ENCODE results near the gene MAGIX. TPM values are rescaled to one million over a fixed set of nuclear protein-coding genes. Genes with fewer than 3 reads are reported as not detected.
"Not testable (repeated sequence)": the region's sequence is repeated elsewhere in the genome, so short reads cannot be mapped to it uniquely, and the experiment has no call there.

The MAGIX gene
- total RNA-seq, 4 donors from 2014 or later = 5.6 to 28.8 (median 12.7) TPM

DNA sequence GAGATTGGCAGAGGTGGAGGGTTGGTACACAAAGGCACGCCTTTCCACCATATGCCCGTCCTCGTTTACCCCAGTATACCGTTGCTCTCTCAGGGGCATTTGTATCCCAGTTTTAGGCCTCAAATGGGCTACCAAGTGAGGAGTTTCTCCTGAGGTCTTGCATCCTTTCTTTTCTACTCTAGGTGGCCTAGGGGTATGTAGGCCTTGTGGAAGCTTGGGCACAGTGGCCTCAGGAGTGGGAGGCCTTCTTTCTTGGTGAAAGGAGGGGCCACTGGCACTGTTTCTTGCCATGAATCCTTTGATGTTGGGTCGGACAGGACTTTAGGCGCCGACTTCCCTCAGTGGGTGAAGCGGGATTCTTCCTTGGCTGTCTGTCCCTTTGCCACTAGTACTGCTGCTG, 15.3 kb upstream of the MAGIX start:
- Histone ChIP-seq H3K27me3 (no peaks in the 10 kb centered on the region), H3K4me3 (no peak overlapping the region), H3K4me1 (peaks cover 0 to 7% (median 0%) of the 10 kb centered on the region in 4 donors), H3K36me3 (no peaks in the 10 kb centered on the region), H3K27ac (no peak overlapping the region), H3K9me3 (no peaks in the 10 kb centered on the region)
- in situ Hi-C loops (cut with MboI; ENCODE audit: low pct_ligation_motif_present in 1 of 4, low pct_unique_long_range_greater_than_20kb in 1 of 4, low sequenced_read_pairs in 3 of 4) = no loop called here
- no peak for TF ChIP-seq POLR2A (IDR thresholded peaks at IDR 0.05)
- TF ChIP-seq CTCF (IDR thresholded peaks at IDR 0.05) = no peak
- no peak for TF ChIP-seq POLR2AphosphoS5 (IDR thresholded peaks at IDR 0.05)
- TF ChIP-seq EP300 (IDR thresholded peaks at IDR 0.05; ENCODE audit: low read depth) = no peak
- no peak for DNase-seq
- WGBS, 2 donors (ENCODE audit: low coverage in 1 of 2) = 83% methylated on average over 8 of the region's 8 CpGs; no CpG with 5 or more reads in 1 of the 2 donors
- intact Hi-C loops (cut with DNase I; ENCODE audit: low total_unique reads) = no loop called here

DNA sequence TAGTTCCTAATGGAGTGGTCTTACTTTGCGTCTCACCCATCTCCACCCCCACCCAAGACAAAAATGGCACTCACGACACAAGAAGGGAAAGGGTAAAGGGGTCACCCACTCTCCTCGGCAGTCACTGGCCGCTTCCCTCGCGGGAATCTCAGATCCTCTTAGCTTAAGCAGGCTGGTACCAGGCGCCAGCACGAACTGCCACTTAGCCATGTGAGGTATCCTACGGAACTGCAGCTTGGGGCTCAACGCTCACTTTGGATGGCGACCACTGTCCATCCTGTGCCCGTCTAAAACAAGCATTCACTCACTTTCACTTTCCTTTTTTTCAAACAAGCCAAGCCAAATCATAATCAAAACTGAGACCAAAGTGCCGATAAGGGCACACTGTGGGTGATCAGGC, 14.6 kb upstream of the MAGIX start:
- DNase-seq = no peak
- Histone ChIP-seq H3K4me1 (peaks cover 0 to 7% (median 0%) of the 10 kb centered on the region in 4 donors), H3K27ac (peak overlapping the region in 3 of 4 donors; percentile 58 to 80 (median 76)), H3K27me3 (no peaks in the 10 kb centered on the region), H3K9me3 (no peaks in the 10 kb centered on the region), H3K36me3 (no peaks in the 10 kb centered on the region), H3K4me3 (no peak overlapping the region)
- intact Hi-C loops (cut with DNase I; ENCODE audit: low total_unique reads) = no loop called here
- in situ Hi-C loops (cut with MboI; ENCODE audit: low pct_ligation_motif_present in 1 of 4, low pct_unique_long_range_greater_than_20kb in 1 of 4, low sequenced_read_pairs in 3 of 4) = no loop called here
- TF ChIP-seq CTCF (IDR thresholded peaks at IDR 0.05) (no peak), EP300 (IDR thresholded peaks at IDR 0.05; ENCODE audit: low read depth) (no peak), POLR2AphosphoS5 (IDR thresholded peaks at IDR 0.05) (no peak), POLR2A (IDR thresholded peaks at IDR 0.05) (no peak)
- 86 to 89% methylated on average over 4 to 13 of the region's 13 CpGs for WGBS, 2 donors (ENCODE audit: low coverage in 1 of 2)

- peak; percentile 39 for DNase-seq
- H3K4me3 ChIP-seq; H3K4me1 ChIP-seq; intact Hi-C loops (cut with DNase I; ENCODE audit: low total_unique reads); H3K27me3 ChIP-seq; H3K9me3 ChIP-seq; H3K36me3 ChIP-seq; in situ Hi-C loops (cut with MboI; ENCODE audit: low pct_ligation_motif_present in 1 of 4, low pct_unique_long_range_greater_than_20kb in 1 of 4, low sequenced_read_pairs in 3 of 4): not testable (repeated sequence)
- WGBS, 2 donors (ENCODE audit: low coverage in 1 of 2) = 83% methylated on average over 20 of the region's 21 CpGs; no CpG with 5 or more reads in 1 of the 2 donors
- H3K27ac ChIP-seq = peak overlapping the region; percentile 58 to 80 (median 68)
- peak; percentile 12 for TF ChIP-seq POLR2A (IDR thresholded peaks at IDR 0.05)
These were observed 14.0 kb upstream of the MAGIX start for GRCh38 chrX:49148390-49149100.

GRCh38 chrX:49149291-49149690, 13.3 kb upstream of the MAGIX start:
- H3K9me3 ChIP-seq; H3K4me1 ChIP-seq; H3K4me3 ChIP-seq; in situ Hi-C loops (cut with MboI; ENCODE audit: low pct_ligation_motif_present in 1 of 4, low pct_unique_long_range_greater_than_20kb in 1 of 4, low sequenced_read_pairs in 3 of 4); intact Hi-C loops (cut with DNase I; ENCODE audit: low total_unique reads); H3K36me3 ChIP-seq; H3K27me3 ChIP-seq; DNase-seq: not testable (repeated sequence)
- WGBS, 2 donors (ENCODE audit: low coverage in 1 of 2) = 88% methylated on average over 14 of the region's 14 CpGs; no CpG with 5 or more reads in 1 of the 2 donors
- H3K27ac ChIP-seq = peak overlapping the region; percentile 58 to 80 (median 68)

DNA sequence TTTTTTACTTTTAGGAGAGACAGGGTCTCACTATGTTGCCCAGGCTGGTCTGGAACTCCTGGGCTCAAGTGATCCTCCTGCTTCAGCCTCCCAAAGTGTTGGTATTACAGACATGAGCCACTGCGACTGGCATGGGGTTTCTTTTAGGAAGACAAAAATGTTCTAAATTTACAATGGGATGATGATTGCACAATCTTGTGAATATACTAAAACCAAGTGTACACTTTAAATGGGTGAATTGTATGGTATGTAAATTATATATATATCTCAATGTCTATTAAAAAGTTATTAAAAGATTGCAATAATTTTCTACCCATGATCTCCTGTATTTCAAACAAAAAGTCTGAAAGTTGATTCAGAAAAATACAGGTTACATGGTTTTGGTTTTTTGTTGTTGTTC, 9.1 kb upstream of the MAGIX start:
- WGBS, 2 donors (ENCODE audit: low coverage in 1 of 2) = 79% methylated on average over 1 of the region's 1 CpG; no CpG with 5 or more reads in 1 of the 2 donors
- Histone ChIP-seq H3K27ac (no peak overlapping the region), H3K4me3 (no peak overlapping the region), H3K36me3 (no peaks in the 10 kb centered on the region), H3K27me3 (no peaks in the 10 kb centered on the region), H3K4me1 (peaks cover 0 to 8% (median 1%) of the 10 kb centered on the region in 4 donors), H3K9me3 (no peaks in the 10 kb centered on the region)
- DNase-seq = no peak
- intact Hi-C loops (cut with DNase I; ENCODE audit: low total_unique reads) = no loop called here
- in situ Hi-C loops (cut with MboI; ENCODE audit: low pct_ligation_motif_present in 1 of 4, low pct_unique_long_range_greater_than_20kb in 1 of 4, low sequenced_read_pairs in 3 of 4) = no loop called here
- no peak for TF ChIP-seq POLR2AphosphoS5 (IDR thresholded peaks at IDR 0.05)
